ENCODE data around the gene EEF1AKMT3. TPM values are rescaled to one million over a fixed set of nuclear protein-coding genes. Genes with fewer than 3 reads are reported as not detected.

EEF1AKMT3 gene
- total RNA-seq, 1 experiment from 2014 or later = 5.0 TPM

- ChIA-PET POLR2A (interaction anchor here (1.7 kb wide), 1 partner anchor 14 kb away, joined by 5 read pairs; the partner anchor contains the start of gene CYP27B1), CTCF (interaction anchor here (1.2 kb wide), 1 partner anchor 9 kb away, joined by 6 read pairs; the partner anchor contains the start of genes EEF1AKMT3 and METTL1), RAD21 (ENCODE audit: low non-redundant PET in 1 of 2, low total read pairs in 2 of 2, uncharacterized antibody in 2 of 2, unreplicated experiment in 2 of 2) (interaction anchor here in 1 of 2 experiments (0.7 kb wide), 1 partner anchor 11 kb away, joined by 3 read pairs; no protein-coding TSS in a partner anchor)
- peaks cover 35% of the 10 kb centered on the region for H3K79me2 ChIP-seq (ENCODE audit: insufficient read depth, low read length)
- DNase-seq (ENCODE audit: low read depth, low spot score) (no peak), ATAC-seq (no peak)
- peaks cover 3 to 9% of the 10 kb centered on the region in 2 experiments; a peak in 3 of 4 replicates for H3K36me3 ChIP-seq (ENCODE audit: control insufficient read depth in 1 of 2, insufficient read depth in 2 of 2, low read length in 2 of 2)
- no peak overlapping the region for H3K4me2 ChIP-seq (ENCODE audit: low read length)
- no TSS peak for BruUV-seq (replicated peaks)
- H3K27me3 ChIP-seq (ENCODE audit: insufficient read depth, low read length) = no peaks in the 10 kb centered on the region
- no peaks in the 10 kb centered on the region for H3K9me3 ChIP-seq (ENCODE audit: control insufficient read depth in 1 of 2, insufficient read depth in 1 of 2, low read depth in 1 of 2, low read length in 2 of 2)
- no peak overlapping the region for H2AFZ ChIP-seq (ENCODE audit: low read depth, low read length, poor library complexity, severe bottlenecking)
- no peaks in the 10 kb centered on the region for H3K9me2 ChIP-seq (ENCODE audit: insufficient read depth)
- H3K4me3 ChIP-seq (replicated peaks in 1 of 2; ENCODE audit: low read depth in 1 of 2, low read length in 2 of 2) = no peak overlapping the region
- no peak overlapping the region for H3K9ac ChIP-seq (ENCODE audit: low read length)
- TF ChIP-seq ZNF274 (IDR thresholded peaks at IDR 0.05; ENCODE audit: low read depth, low read length) (no peak), CEBPB (IDR thresholded peaks at IDR 0.05; ENCODE audit: low read depth) (no peak), CBX3 (IDR thresholded peaks at IDR 0.05; ENCODE audit: low read depth) (no peak), SP1 (IDR thresholded peaks at IDR 0.05; ENCODE audit: low read depth) (no peak), POLR2AphosphoS5 (IDR thresholded peaks at IDR 0.05; ENCODE audit: low read depth, low read length) (no peak), JUND (IDR thresholded peaks at IDR 0.05) (no peak)
- TF ChIP-seq, protein P1, sequence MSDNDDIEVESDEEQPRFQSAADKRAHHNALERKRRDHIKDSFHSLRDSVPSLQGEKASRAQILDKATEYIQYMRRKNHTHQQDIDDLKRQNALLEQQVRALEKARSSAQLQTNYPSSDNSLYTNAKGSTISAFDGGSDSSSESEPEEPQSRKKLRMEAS (IDR thresholded peaks at IDR 0.05) = no peak
- TF ChIP-seq, protein P2, sequence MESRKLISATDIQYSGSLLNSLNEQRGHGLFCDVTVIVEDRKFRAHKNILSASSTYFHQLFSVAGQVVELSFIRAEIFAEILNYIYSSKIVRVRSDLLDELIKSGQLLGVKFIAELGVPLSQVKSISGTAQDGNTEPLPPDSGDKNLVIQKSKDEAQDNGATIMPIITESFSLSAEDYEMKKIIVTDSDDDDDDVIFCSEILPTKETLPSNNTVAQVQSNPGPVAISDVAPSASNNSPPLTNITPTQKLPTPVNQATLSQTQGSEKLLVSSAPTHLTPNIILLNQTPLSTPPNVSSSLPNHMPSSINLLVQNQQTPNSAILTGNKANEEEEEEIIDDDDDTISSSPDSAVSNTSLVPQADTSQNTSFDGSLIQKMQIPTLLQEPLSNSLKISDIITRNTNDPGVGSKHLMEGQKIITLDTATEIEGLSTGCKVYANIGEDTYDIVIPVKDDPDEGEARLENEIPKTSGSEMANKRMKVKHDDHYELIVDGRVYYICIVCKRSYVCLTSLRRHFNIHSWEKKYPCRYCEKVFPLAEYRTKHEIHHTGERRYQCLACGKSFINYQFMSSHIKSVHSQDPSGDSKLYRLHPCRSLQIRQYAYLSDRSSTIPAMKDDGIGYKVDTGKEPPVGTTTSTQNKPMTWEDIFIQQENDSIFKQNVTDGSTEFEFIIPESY (IDR thresholded peaks at IDR 0.05; ENCODE audit: extremely low read depth, insufficient replicate concordance, low read length) = no peak
- TF ChIP-seq, protein P3, sequence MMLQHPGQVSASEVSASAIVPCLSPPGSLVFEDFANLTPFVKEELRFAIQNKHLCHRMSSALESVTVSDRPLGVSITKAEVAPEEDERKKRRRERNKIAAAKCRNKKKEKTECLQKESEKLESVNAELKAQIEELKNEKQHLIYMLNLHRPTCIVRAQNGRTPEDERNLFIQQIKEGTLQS (IDR thresholded peaks at IDR 0.05) = no peak
- peaks cover 6 to 10% of the 10 kb centered on the region in 2 experiments for H3K4me1 ChIP-seq (ENCODE audit: control insufficient read depth in 1 of 2, insufficient read depth in 2 of 2, low read length in 2 of 2)
- H3K27ac ChIP-seq (ENCODE audit: low read depth, low read length) = no peak overlapping the region
- H4K20me1 ChIP-seq (ENCODE audit: insufficient read depth) = no peaks in the 10 kb centered on the region
- intact Hi-C loops (cut with micrococcal nuclease) = no loop called here
These were observed 8.8 kb downstream of the EEF1AKMT3 start for GRCh38 chr12:57781244-57781643.

Measured in HCT116 (cell line).